GM13977 (cell line): ENCODE results near the gene EEFSEC.

Experiments
- DNase-seq: peaks from one replicate; pipeline ENCODE4 v3.0.0; 2012; ENCODE audit warnings: low spot score
- CTCF ChIP-seq: IDR thresholded peaks from 2 replicates; pipeline ENCODE4 v1.5.1; 2012; ENCODE audit warnings: mild to moderate bottlenecking, control low read depth; ENCODE audit not compliant: insufficient read depth; ENCODE audit errors: extremely low read depth, missing control alignments
- in situ Hi-C: fragments of 300-500 bp; cut with MboI; formaldehyde crosslinking; loops from one replicate; pipeline ENCODE4 v1.12.0; 2022; ENCODE audit warnings: low sequenced_read_pairs, low pct_unique_long_range_greater_than_20kb, mixed read lengths, inconsistent platforms; ENCODE audit not compliant: unreplicated experiment

The EEFSEC gene

GRCh38 chr3:128366652-128367051 lies 213.4 kb downstream of the EEFSEC start:
- no peak for DNase-seq
- in situ Hi-C loops, result no loop called here
- TF ChIP-seq CTCF, result no peak

- in situ Hi-C loops, result no loop called here
- no peak for TF ChIP-seq CTCF
- DNase-seq, result no peak
These were observed 213.9 kb downstream of the EEFSEC start for GRCh38 chr3:128367221-128367620.

GRCh38 chr3:128367761-128368160 lies 214.5 kb downstream of the EEFSEC start:
- in situ Hi-C loops, result no loop called here
- TF ChIP-seq CTCF, result no peak
- no peak for DNase-seq

GRCh38 chr3:128368626-128369025 lies 215.3 kb downstream of the EEFSEC start:
- TF ChIP-seq CTCF, result no peak
- no peak for DNase-seq
- in situ Hi-C loops, result no loop called here

- no peak for DNase-seq
- in situ Hi-C loops, result no loop called here
- no peak for TF ChIP-seq CTCF
These were observed 215.9 kb downstream of the EEFSEC start for GRCh38 chr3:128369121-128369703.

GRCh38 chr3:128369881-128370642 lies 216.8 kb downstream of the EEFSEC start:
- TF ChIP-seq CTCF, result peak; percentile 6
- in situ Hi-C loops, result no loop called here
- no peak for DNase-seq
